ENCODE results near the gene PDE8A.

- TF ChIP-seq, protein P1, sequence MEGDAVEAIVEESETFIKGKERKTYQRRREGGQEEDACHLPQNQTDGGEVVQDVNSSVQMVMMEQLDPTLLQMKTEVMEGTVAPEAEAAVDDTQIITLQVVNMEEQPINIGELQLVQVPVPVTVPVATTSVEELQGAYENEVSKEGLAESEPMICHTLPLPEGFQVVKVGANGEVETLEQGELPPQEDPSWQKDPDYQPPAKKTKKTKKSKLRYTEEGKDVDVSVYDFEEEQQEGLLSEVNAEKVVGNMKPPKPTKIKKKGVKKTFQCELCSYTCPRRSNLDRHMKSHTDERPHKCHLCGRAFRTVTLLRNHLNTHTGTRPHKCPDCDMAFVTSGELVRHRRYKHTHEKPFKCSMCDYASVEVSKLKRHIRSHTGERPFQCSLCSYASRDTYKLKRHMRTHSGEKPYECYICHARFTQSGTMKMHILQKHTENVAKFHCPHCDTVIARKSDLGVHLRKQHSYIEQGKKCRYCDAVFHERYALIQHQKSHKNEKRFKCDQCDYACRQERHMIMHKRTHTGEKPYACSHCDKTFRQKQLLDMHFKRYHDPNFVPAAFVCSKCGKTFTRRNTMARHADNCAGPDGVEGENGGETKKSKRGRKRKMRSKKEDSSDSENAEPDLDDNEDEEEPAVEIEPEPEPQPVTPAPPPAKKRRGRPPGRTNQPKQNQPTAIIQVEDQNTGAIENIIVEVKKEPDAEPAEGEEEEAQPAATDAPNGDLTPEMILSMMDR (IDR thresholded peaks at IDR 0.05): no peak
- TF ChIP-seq POLR2A (IDR thresholded peaks at IDR 0.05) (no peak), EP300 (IDR thresholded peaks at IDR 0.05) (no peak)
These were observed 13.4 kb upstream of the PDE8A start for GRCh38 chr15:84968301-84968700.

Data from tibial nerve (tissue), 4 donors.